ENCODE results near the gene COL1A1.

DNA sequence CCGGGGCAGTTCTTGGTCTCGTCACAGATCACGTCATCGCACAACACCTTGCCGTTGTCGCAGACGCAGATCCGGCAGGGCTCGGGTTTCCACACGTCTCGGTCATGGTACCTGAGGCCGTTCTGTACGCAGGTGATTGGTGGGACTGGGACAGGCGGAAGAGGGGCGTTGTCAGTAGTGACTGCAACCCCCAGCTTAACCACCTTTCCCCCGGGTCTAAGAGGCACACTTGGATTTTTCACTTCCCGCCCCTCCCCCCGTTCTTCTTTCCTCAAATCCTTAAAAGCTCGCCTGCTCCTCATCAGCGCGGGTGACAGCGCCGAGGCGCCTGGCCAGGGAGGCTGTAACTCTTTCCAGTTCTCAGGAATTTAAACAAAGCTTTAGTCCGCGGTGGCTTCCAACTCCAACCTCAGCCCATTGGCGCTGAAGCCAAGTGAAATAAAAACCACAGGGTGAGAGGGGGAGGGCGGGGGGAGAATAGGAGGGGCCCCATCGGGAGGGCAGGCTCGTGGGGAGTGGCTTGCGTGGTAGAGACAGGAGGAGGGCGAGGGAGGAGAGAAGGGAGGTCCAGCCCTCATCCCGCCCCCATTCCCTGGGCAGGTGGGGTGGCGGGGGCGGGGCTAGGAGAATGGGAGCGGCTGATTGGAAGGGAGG is 1.5 kb downstream of the COL1A1 start:
- TF ChIP-seq, protein P1, sequence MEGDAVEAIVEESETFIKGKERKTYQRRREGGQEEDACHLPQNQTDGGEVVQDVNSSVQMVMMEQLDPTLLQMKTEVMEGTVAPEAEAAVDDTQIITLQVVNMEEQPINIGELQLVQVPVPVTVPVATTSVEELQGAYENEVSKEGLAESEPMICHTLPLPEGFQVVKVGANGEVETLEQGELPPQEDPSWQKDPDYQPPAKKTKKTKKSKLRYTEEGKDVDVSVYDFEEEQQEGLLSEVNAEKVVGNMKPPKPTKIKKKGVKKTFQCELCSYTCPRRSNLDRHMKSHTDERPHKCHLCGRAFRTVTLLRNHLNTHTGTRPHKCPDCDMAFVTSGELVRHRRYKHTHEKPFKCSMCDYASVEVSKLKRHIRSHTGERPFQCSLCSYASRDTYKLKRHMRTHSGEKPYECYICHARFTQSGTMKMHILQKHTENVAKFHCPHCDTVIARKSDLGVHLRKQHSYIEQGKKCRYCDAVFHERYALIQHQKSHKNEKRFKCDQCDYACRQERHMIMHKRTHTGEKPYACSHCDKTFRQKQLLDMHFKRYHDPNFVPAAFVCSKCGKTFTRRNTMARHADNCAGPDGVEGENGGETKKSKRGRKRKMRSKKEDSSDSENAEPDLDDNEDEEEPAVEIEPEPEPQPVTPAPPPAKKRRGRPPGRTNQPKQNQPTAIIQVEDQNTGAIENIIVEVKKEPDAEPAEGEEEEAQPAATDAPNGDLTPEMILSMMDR (IDR thresholded peaks at IDR 0.05): no peak
- TF ChIP-seq POLR2A (IDR thresholded peaks at IDR 0.05): no peak
